Esophagus squamous epithelium (tissue), 5 donors: ENCODE measurements around the gene TBC1D7. TPM values are rescaled to one million over a fixed set of nuclear protein-coding genes. Genes with fewer than 3 reads are reported as not detected.

Source experiments
- DNase-seq: peaks from one replicate; lab custom pipeline; 2025; lab: John Stamatoyannopoulos, UW
- H3K27ac ChIP-seq, 4 donors: fragments of 200-600 bp; sonication (generic); one replicate each; pipeline ENCODE4 v1.5.1; 2016 to 2019; ENCODE audit warnings: mild to moderate bottlenecking in 1 of 4
- H3K27me3 ChIP-seq, 4 donors: fragments of 200-600 bp; sonication (generic); 1 replicate in 3 of 4; 2 replicates in 1 of 4; pipeline versions ENCODE4 v1.5.1 to v1.6.0; 2017 to 2021; ENCODE audit warnings: antibody characterized with exemption in 1 of 4
- H3K36me3 ChIP-seq, 3 donors: fragments of 200-600 bp; sonication (generic); one replicate each; pipeline ENCODE4 v1.5.1; 2016 to 2019
- H3K4me1 ChIP-seq, 3 donors: fragments of 200-600 bp; sonication (generic); one replicate each; pipeline ENCODE4 v1.5.1; 2017 to 2019
- H3K4me3 ChIP-seq, 4 donors: fragments of 200-600 bp; sonication (generic); 1 replicate in 3 of 4; 2 replicates in 1 of 4; pipeline ENCODE4 v1.5.1; 2016 to 2019; ENCODE audit warnings: mild to moderate bottlenecking in 2 of 4, moderate library complexity in 1 of 4
- H3K9me3 ChIP-seq, 3 donors: fragments of 200-600 bp; sonication (generic); one replicate each; pipeline ENCODE4 v1.5.1; 2016 to 2019
- POLR2A ChIP-seq, 4 donors: fragments of 450-650 bp; IDR thresholded peaks; one replicate each; pipeline ENCODE4 v1.6.1; 2017; ENCODE audit warnings: antibody characterized with exemption in 4 of 4, mild to moderate bottlenecking in 4 of 4, moderate library complexity in 3 of 4
- WGBS, 2 donors: methylation state at CpG; one replicate each; pipeline ENCODE4 v1.1.5; 2018; 5-methylcytosine and 5-hydroxymethylcytosine counted together
- intact Hi-C: fragments of 100-400 bp; cut with DNase I; formaldehyde crosslinking; loops from one replicate; pipeline ENCODE4 v1.15.0; 2022
- total RNA-seq, 4 donors: library from RNA; depleted of rRNA; stranded (reverse); fragments of >200 nt; gene quantifications; one replicate each; pipeline ENCODE4 v1.1.0, GENCODE V29; 2016
- TF ChIP-seq, protein P1 (sequence below), 6 experiments: fragments of 450-650 bp in 4 of 6; fragments of 200-600 bp in 2 of 6; sonication (generic) in 2 of 6; IDR thresholded peaks; one replicate each; pipeline ENCODE4 v1.5.1; 2016 to 2019; ENCODE audit warnings: antibody characterized with exemption in 6 of 6, mild to moderate bottlenecking in 4 of 6, moderate library complexity in 4 of 6
- donor health status: DM: yes; HTN: yes; CAD: no.

TBC1D7 gene
- total RNA-seq, 4 donors from 2014 or later = 8.2 to 13.5 (median 12.6) TPM

DNA sequence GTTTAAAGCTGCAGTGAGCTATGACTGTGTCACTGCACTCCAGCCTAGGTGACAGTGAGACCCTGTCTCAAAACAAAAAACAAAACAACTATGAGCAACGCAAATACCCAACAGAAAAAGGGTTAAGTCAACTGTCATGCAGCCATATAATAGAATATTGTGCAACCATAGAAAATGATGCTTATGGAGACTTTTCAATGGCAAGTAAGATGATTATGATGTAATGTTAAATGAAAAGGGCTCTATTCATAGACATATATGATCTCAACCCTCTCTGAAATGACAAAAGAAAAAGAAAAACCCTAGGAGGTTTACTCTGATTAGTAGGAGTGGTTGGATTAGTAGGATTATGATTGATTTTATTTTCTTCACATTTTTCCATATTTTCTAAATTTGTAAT lies 41.3 kb upstream of the TBC1D7 start:
- intact Hi-C loops = no loop called here
- H3K27me3 ChIP-seq = no peaks in the 10 kb centered on the region
- DNase-seq = no peak
- no peak overlapping the region for H3K27ac ChIP-seq
- H3K4me1 ChIP-seq = peaks cover 0 to 46% (median 19%) of the 10 kb centered on the region in 3 donors
- no peak for TF ChIP-seq POLR2A (IDR thresholded peaks at IDR 0.05)
- TF ChIP-seq, protein P1, sequence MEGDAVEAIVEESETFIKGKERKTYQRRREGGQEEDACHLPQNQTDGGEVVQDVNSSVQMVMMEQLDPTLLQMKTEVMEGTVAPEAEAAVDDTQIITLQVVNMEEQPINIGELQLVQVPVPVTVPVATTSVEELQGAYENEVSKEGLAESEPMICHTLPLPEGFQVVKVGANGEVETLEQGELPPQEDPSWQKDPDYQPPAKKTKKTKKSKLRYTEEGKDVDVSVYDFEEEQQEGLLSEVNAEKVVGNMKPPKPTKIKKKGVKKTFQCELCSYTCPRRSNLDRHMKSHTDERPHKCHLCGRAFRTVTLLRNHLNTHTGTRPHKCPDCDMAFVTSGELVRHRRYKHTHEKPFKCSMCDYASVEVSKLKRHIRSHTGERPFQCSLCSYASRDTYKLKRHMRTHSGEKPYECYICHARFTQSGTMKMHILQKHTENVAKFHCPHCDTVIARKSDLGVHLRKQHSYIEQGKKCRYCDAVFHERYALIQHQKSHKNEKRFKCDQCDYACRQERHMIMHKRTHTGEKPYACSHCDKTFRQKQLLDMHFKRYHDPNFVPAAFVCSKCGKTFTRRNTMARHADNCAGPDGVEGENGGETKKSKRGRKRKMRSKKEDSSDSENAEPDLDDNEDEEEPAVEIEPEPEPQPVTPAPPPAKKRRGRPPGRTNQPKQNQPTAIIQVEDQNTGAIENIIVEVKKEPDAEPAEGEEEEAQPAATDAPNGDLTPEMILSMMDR (IDR thresholded peaks at IDR 0.05) = no peak
- H3K36me3 ChIP-seq = peaks cover 0 to 11% (median 9%) of the 10 kb centered on the region in 3 donors
- WGBS, 2 donors = 46 to 100% methylated on average over 1 of the region's 1 CpG
- no peak overlapping the region for H3K4me3 ChIP-seq
- H3K9me3 ChIP-seq = no peaks in the 10 kb centered on the region

DNA sequence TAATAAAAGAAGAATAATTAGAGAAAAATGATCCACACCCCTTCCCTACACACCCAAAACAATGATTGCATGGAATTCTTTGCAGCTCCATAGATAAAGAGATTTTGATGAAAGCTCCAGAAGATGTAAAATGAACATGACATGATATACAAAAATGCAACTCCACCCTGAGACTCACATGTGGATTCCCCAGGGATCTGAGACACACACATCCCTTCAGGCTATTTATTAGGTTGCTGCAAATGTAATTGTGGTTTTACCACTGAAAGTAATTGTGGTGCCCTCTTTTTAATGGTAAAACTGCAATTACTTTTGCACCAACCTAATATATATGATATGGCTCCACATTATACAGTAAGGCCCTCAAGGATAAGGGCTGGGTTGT lies 40.4 kb upstream of the TBC1D7 start:
- TF ChIP-seq POLR2A (IDR thresholded peaks at IDR 0.05) = no peak
- TF ChIP-seq, protein P1 (IDR thresholded peaks at IDR 0.05) = no peak
- H3K36me3 ChIP-seq = peaks cover 0 to 19% (median 13%) of the 10 kb centered on the region in 3 donors
- DNase-seq = no peak
- intact Hi-C loops = no loop called here
- H3K9me3 ChIP-seq = no peaks in the 10 kb centered on the region
- H3K4me1 ChIP-seq = peaks cover 0 to 46% (median 19%) of the 10 kb centered on the region in 3 donors
- H3K4me3 ChIP-seq = no peak overlapping the region
- no peak overlapping the region for H3K27ac ChIP-seq
- no peaks in the 10 kb centered on the region for H3K27me3 ChIP-seq

DNA sequence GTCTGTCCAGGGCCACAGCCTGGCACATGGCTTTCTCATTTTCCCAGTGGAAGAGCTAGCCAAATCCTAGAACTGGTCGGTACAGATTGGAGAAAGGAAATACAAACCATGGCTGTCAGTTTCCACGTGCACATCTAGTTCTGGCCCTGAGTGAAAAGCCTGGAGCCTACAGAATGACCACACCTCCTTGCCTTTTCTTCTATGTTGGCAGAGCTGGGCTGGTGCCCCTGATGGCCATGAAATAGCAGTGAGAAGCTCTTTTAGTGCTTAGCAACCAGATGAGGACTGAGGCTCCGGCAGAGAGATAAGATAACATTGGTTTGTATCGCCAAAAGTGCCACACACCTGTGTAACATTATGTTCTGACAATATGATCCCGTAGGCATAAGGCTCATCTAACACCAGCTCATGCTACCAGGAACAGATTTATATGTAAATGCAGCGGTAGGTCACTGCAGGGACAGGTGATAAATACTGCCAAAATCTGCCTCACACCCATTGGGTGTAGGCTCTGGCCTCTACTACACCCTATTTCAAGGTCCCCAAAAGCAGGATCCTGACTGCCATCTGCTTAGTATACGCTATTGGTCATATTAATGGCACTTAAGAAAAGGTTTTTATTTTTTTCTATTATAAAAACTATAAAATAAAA lies 39.9 kb upstream of the TBC1D7 start:
- WGBS, 2 donors = 47 to 72% methylated on average over 6 to 7 of the region's 7 CpGs
- no peak for TF ChIP-seq POLR2A (IDR thresholded peaks at IDR 0.05)
- TF ChIP-seq, protein P1 (IDR thresholded peaks at IDR 0.05) = no peak
- Histone ChIP-seq H3K4me1 (peaks cover 0 to 46% (median 19%) of the 10 kb centered on the region in 3 donors), H3K4me3 (no peak overlapping the region), H3K27ac (peak overlapping the region in 3 of 4 donors; percentile 5 to 47 (median 21)), H3K9me3 (no peaks in the 10 kb centered on the region), H3K36me3 (peaks cover 0 to 21% (median 13%) of the 10 kb centered on the region in 3 donors), H3K27me3 (no peaks in the 10 kb centered on the region)
- intact Hi-C loops = no loop called here
- no peak for DNase-seq

DNA sequence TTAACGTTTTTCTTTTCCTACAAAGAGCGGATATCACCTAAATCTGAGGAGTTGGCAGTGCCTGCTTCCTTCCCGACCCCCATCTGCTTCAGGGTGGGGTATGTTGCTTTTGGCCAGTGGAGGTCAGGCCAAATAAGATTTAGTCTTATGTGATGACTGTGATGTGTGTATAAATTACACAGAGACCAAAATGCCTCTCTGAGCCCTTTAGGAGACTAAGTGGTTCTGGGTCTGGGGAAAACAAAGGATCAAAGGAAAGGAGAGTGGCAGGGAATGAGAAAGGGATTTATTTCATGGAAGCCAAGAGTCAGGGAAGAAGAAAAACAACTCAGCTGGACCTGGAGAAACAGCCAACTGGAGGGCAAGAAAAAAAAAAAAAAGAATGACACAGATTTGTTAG lies 39.1 kb upstream of the TBC1D7 start:
- H3K9me3 ChIP-seq = no peaks in the 10 kb centered on the region
- DNase-seq = no peak
- H3K4me1 ChIP-seq = peaks cover 0 to 44% (median 19%) of the 10 kb centered on the region in 3 donors
- no peak for TF ChIP-seq POLR2A (IDR thresholded peaks at IDR 0.05)
- TF ChIP-seq, protein P1 (IDR thresholded peaks at IDR 0.05) = no peak
- peak overlapping the region in 3 of 4 donors; percentile 5 to 47 (median 36) for H3K27ac ChIP-seq
- no peaks in the 10 kb centered on the region for H3K27me3 ChIP-seq
- intact Hi-C loops = no loop called here
- H3K4me3 ChIP-seq = no peak overlapping the region
- peaks cover 0 to 26% (median 13%) of the 10 kb centered on the region in 3 donors for H3K36me3 ChIP-seq
- 35 to 71% methylated on average over 2 to 3 of the region's 3 CpGs for WGBS, 2 donors

DNA sequence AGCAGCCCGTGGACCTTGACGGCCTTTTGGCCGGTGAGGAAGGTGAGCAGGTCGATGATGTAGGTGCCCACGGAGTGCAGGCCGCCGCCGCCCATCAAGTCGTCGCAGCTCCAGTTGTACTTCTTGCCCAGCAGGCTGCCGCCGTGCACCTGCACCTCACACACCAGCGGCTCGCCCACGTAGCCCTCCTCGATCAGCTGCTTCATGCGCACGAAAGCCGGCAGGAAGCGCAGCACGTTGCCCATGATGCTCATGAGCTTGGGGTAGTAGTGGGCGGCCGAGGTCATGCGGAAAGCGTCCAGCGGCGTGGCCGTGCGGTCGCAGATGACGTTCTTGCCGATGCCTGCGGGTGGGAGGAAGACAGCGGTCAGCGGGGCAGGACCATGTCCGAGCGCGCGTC lies 37.0 kb upstream of the TBC1D7 start:
- intact Hi-C loops = no loop called here

More for the DNA sequence above, 37.0 kb upstream of the TBC1D7 start:
- DNase-seq = no peak
- Histone ChIP-seq H3K27ac (no peak overlapping the region), H3K9me3 (no peaks in the 10 kb centered on the region), H3K4me1 (peaks cover 0 to 24% (median 9%) of the 10 kb centered on the region in 3 donors), H3K36me3 (peaks cover 0 to 27% (median 13%) of the 10 kb centered on the region in 3 donors), H3K27me3 (no peaks in the 10 kb centered on the region), H3K4me3 (no peak overlapping the region)
- TF ChIP-seq, protein P1 (IDR thresholded peaks at IDR 0.05) = no peak
- no peak for TF ChIP-seq POLR2A (IDR thresholded peaks at IDR 0.05)
- WGBS, 2 donors = 96 to 98% methylated on average over 18 to 35 of the region's 39 CpGs
